ENCODE results near the gene DYDC2.

DNA sequence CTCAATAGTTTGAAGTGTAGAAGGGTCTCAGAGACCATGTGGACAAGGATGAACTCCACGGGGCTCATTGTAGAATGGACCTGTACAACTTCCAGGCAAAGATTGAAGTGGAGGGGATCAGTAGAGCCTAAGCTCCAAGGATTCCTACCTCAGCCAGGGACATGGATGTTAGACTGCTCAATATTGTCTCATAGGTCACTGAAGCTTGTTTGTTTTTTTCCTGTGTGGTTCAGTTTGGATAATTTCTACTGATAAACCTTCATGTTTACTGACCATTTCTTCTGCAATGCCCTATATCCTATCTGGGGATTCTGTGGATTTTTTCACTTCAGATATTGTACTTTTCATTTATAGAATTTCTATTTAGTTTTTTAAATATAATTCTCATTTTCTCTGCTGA is 8.9 kb downstream of the DYDC2 start:
- no peak for TF ChIP-seq POLR2A (IDR thresholded peaks at IDR 0.05)
- TF ChIP-seq, protein P1, sequence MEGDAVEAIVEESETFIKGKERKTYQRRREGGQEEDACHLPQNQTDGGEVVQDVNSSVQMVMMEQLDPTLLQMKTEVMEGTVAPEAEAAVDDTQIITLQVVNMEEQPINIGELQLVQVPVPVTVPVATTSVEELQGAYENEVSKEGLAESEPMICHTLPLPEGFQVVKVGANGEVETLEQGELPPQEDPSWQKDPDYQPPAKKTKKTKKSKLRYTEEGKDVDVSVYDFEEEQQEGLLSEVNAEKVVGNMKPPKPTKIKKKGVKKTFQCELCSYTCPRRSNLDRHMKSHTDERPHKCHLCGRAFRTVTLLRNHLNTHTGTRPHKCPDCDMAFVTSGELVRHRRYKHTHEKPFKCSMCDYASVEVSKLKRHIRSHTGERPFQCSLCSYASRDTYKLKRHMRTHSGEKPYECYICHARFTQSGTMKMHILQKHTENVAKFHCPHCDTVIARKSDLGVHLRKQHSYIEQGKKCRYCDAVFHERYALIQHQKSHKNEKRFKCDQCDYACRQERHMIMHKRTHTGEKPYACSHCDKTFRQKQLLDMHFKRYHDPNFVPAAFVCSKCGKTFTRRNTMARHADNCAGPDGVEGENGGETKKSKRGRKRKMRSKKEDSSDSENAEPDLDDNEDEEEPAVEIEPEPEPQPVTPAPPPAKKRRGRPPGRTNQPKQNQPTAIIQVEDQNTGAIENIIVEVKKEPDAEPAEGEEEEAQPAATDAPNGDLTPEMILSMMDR (IDR thresholded peaks at IDR 0.05): no peak
